Esophagus squamous epithelium (tissue), 4 donors: ENCODE measurements around the gene PCDHB10.

Experiments used
- POLR2A ChIP-seq, 4 donors: fragments of 450-650 bp; IDR thresholded peaks; one replicate each; pipeline ENCODE4 v1.6.1; 2017; ENCODE audit warnings: antibody characterized with exemption in 4 of 4, mild to moderate bottlenecking in 4 of 4, moderate library complexity in 3 of 4
- TF ChIP-seq, protein P1 (sequence below), 6 experiments: fragments of 450-650 bp in 4 of 6; fragments of 200-600 bp in 2 of 6; sonication (generic) in 2 of 6; IDR thresholded peaks; one replicate each; pipeline ENCODE4 v1.5.1; 2016 to 2019; ENCODE audit warnings: antibody characterized with exemption in 6 of 6, mild to moderate bottlenecking in 4 of 6, moderate library complexity in 4 of 6

DNA sequence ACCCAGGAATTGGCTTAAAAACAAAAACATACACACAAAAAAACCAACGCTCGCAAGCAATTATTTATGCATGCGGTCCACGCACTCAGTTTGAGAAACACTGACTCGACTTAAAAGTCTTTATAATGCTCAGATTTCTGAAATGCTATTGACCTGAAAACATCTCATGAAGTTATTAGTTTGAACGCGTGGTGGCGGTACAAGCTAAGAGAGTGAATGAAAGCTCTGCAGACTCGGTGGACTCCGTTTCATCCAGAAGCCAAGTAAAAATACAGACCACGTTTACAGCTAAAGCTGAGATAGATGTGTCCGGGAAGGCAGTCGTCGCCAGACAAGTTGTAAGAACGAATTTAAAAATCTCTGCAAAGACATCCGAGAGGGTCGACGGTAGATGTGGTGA, 42.3 kb upstream of the PCDHB10 start, which contains the start of gene PCDHB6:
- TF ChIP-seq POLR2A (IDR thresholded peaks at IDR 0.05): no peak
- TF ChIP-seq, protein P1, sequence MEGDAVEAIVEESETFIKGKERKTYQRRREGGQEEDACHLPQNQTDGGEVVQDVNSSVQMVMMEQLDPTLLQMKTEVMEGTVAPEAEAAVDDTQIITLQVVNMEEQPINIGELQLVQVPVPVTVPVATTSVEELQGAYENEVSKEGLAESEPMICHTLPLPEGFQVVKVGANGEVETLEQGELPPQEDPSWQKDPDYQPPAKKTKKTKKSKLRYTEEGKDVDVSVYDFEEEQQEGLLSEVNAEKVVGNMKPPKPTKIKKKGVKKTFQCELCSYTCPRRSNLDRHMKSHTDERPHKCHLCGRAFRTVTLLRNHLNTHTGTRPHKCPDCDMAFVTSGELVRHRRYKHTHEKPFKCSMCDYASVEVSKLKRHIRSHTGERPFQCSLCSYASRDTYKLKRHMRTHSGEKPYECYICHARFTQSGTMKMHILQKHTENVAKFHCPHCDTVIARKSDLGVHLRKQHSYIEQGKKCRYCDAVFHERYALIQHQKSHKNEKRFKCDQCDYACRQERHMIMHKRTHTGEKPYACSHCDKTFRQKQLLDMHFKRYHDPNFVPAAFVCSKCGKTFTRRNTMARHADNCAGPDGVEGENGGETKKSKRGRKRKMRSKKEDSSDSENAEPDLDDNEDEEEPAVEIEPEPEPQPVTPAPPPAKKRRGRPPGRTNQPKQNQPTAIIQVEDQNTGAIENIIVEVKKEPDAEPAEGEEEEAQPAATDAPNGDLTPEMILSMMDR (IDR thresholded peaks at IDR 0.05): peak in 1 of 6 experiments; percentile 5
